ENCODE results near the gene SARDH.

GRCh38 chr9:133687856-133688761 is 50.0 kb downstream of the SARDH start:
- TF ChIP-seq ELF2 (CRISPR knock-in tag; IDR thresholded peaks at IDR 0.05) = no peak
- TF ChIP-seq KLF16 (IDR thresholded peaks at IDR 0.05) = no peak
- no peak for TF ChIP-seq HMG20B (CRISPR knock-in tag; IDR thresholded peaks at IDR 0.05)
- TF ChIP-seq ETV6 (IDR thresholded peaks at IDR 0.05; ENCODE audit: borderline replicate concordance in 1 of 2, low read depth in 2 of 2, low read length in 1 of 2) = no peak
- TF ChIP-seq ETV6 (CRISPR knock-in tag; IDR thresholded peaks at IDR 0.05; ENCODE audit: borderline replicate concordance) = no peak
